Left forelimb (tissue), 1 donor: ENCODE measurements around the gene KRTAP20-3.

Experiments
- DNase-seq: peaks from one replicate; pipeline ENCODE4 v3.0.0-alpha.2; 2018; ENCODE audit warnings: low spot score

Gene KRTAP20-3

DNA sequence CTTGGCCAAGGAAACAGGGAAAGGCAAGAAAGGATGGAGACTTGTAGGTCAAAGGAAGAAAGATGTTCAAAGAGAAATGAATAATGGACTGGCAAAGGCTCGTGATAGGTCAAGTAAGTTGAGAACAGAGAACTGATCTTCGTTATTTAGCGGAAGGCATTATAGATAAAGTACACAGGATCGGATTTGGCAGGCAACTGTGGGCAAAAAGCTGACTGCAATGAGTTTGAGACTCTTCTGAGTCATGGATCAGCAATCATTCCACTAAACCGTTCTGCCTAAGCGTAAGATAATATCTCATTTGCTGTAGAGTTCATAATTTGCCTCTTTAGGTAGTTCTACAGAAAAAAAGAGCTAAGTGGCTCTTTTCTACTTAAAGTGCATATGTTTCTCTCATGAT is 41.8 kb downstream of the KRTAP20-3 start:
- DNase-seq: no peak

DNA sequence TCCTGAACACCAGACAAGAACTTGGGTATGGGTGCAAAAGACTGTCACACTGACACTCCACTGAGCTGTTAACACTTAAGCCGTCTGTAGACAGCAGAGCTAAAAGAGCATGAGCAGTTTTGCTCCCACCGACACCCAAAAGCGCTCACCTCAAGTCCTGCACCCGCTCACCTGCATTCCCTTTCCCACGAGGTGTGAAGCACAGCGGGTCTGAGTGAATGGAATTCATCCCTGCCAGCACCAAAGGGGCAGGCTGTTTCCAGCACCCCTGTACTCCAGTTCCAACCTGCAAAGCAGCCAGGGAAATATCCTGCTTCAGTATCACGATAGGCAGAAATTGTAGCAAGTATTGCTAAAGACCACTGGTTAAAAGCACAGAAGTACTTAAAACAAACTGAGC is 47.2 kb downstream of the KRTAP20-3 start:
- no peak for DNase-seq
